ENCODE data around the gene ABCA4.

The ABCA4 gene

GRCh38 chr1:94039871-94040569 lies 80.9 kb downstream of the ABCA4 start:
- TF ChIP-seq CTCF (IDR thresholded peaks at IDR 0.05) = no peak
- Histone ChIP-seq H3K36me3 (no peaks in the 10 kb centered on the region), H3K4me3 (ENCODE audit: low read depth in 1 of 2, low read length in 1 of 2) (no peak overlapping the region), H3K9me3 (no peaks in the 10 kb centered on the region), H3K4me1 (ENCODE audit: control insufficient read depth in 1 of 2, insufficient read depth in 1 of 2, low read depth in 1 of 2, low read length in 1 of 2) (peaks cover 3 to 22% of the 10 kb centered on the region in 2 experiments), H3K27ac (no peak overlapping the region), H3K27me3 (peaks cover 12% of the 10 kb centered on the region)

- no peaks in the 10 kb centered on the region for H3K9me3 ChIP-seq
- H3K27me3 ChIP-seq = peaks cover 12% of the 10 kb centered on the region
- peaks cover 3 to 21% of the 10 kb centered on the region in 2 experiments for H3K4me1 ChIP-seq (ENCODE audit: control insufficient read depth in 1 of 2, insufficient read depth in 1 of 2, low read depth in 1 of 2, low read length in 1 of 2)
- H3K4me3 ChIP-seq (ENCODE audit: low read depth in 1 of 2, low read length in 1 of 2) = no peak overlapping the region
- no peaks in the 10 kb centered on the region for H3K36me3 ChIP-seq
- peak; percentile 71 for TF ChIP-seq CTCF (IDR thresholded peaks at IDR 0.05)
- no peak overlapping the region for H3K27ac ChIP-seq
Observed at GRCh38 chr1:94039514-94039870, 81.5 kb downstream of the ABCA4 start.

- peaks cover 0 to 16% of the 10 kb centered on the region in 2 experiments for H3K4me1 ChIP-seq (ENCODE audit: control insufficient read depth in 1 of 2, insufficient read depth in 1 of 2, low read depth in 1 of 2, low read length in 1 of 2)
Observed at GRCh38 chr1:94038511-94038910, 82.4 kb downstream of the ABCA4 start.

GRCh38 chr1:94037392-94038229 lies 83.3 kb downstream of the ABCA4 start:
- Histone ChIP-seq H3K9me3 (no peaks in the 10 kb centered on the region), H3K4me1 (ENCODE audit: control insufficient read depth in 1 of 2, insufficient read depth in 1 of 2, low read depth in 1 of 2, low read length in 1 of 2) (peaks cover 0 to 13% of the 10 kb centered on the region in 2 experiments), H3K36me3 (no peaks in the 10 kb centered on the region), H3K27ac (no peak overlapping the region), H3K4me3 (ENCODE audit: low read depth in 1 of 2, low read length in 1 of 2) (no peak overlapping the region), H3K27me3 (peaks cover 12% of the 10 kb centered on the region)
- TF ChIP-seq CTCF (IDR thresholded peaks at IDR 0.05) = no peak

More at GRCh38 chr1:94038511-94038910, 82.4 kb downstream of the ABCA4 start:
- Histone ChIP-seq H3K27ac (no peak overlapping the region), H3K36me3 (no peaks in the 10 kb centered on the region), H3K9me3 (no peaks in the 10 kb centered on the region), H3K4me3 (ENCODE audit: low read depth in 1 of 2, low read length in 1 of 2) (no peak overlapping the region), H3K27me3 (peaks cover 12% of the 10 kb centered on the region)
- no peak for TF ChIP-seq CTCF (IDR thresholded peaks at IDR 0.05)

GRCh38 chr1:94036730-94037129 lies 84.2 kb downstream of the ABCA4 start:
- Histone ChIP-seq H3K4me3 (ENCODE audit: low read depth in 1 of 2, low read length in 1 of 2) (no peak overlapping the region), H3K4me1 (ENCODE audit: control insufficient read depth in 1 of 2, insufficient read depth in 1 of 2, low read depth in 1 of 2, low read length in 1 of 2) (peaks cover 0 to 13% of the 10 kb centered on the region in 2 experiments), H3K27ac (no peak overlapping the region), H3K36me3 (no peaks in the 10 kb centered on the region), H3K27me3 (peaks cover 13% of the 10 kb centered on the region), H3K9me3 (no peaks in the 10 kb centered on the region)
- no peak for TF ChIP-seq CTCF (IDR thresholded peaks at IDR 0.05)

Data from neutrophil (primary cell).